A549 (cell line): ENCODE measurements around the gene GRIP1. TPM values are rescaled to one million over a fixed set of nuclear protein-coding genes. Genes with fewer than 3 reads are reported as not detected.

Source experiments
- ATAC-seq, 2 experiments: fragments of 200-7000 bp in 1 of 2; fragments of >200 bp in 1 of 2; cut with Nextera tagmentation in 1 of 2; cut with Tn5 transposase in 1 of 2; 3 replicates each; pipeline versions ENCODE4 v1.8.0 to v1.9.1; 2018 to 2020; ENCODE audit warnings: mild to moderate bottlenecking in 1 of 2, moderate library complexity in 1 of 2
- CTCF ChIA-PET: fragments of 300-600 bp; sonication (Branson Sonifier 250); formaldehyde crosslinking; extraction: SDS; loops from one replicate; lab custom pipeline; 2021; ENCODE audit warnings: antibody characterized with exemption, inconsistent platforms; lab: Yijun Ruan, JAX
- POLR2A ChIA-PET: fragments of 350-600 bp; formaldehyde crosslinking; extraction: SDS; loops from one replicate; lab custom pipeline; 2021; ENCODE audit warnings: antibody characterized with exemption, inconsistent platforms; lab: Yijun Ruan, JAX
- DNase-seq, 2 experiments: peaks; one replicate each; pipeline versions ENCODE4 v3.0.0 to v3.0.0-alpha.2; 2011 to 2016; ENCODE audit warnings: low read depth in 1 of 2, low spot score in 1 of 2
- FAIRE-seq: peaks from 2 replicates; lab custom pipeline; 2011; peaks lifted over from hg19 to GRCh38; lab: Jason Lieb, UNC
- H3K27ac ChIP-seq, 2 experiments: fragments of >200 bp; sonication (Bioruptor Twin); formaldehyde crosslinking; 3 replicates each; pipeline ENCODE4 v1.5.1; 2016 to 2017
- H3K4me1 ChIP-seq: fragments of >200 bp; sonication (Bioruptor Twin); formaldehyde crosslinking; 3 replicates; pipeline ENCODE4 v1.6.1; 2016
- H3K4me2 ChIP-seq: fragments of >200 bp; sonication (Bioruptor Twin); formaldehyde crosslinking; 3 replicates; pipeline ENCODE4 v1.6.1; 2016
- H3K4me3 ChIP-seq: fragments of >200 bp; sonication (Bioruptor Twin); formaldehyde crosslinking; 3 replicates; pipeline ENCODE4 v1.5.1; 2016
- H3K9me3 ChIP-seq: fragments of >200 bp; sonication (Bioruptor Twin); formaldehyde crosslinking; 3 replicates; pipeline ENCODE4 v1.6.1; 2016
- BHLHE40 ChIP-seq: IDR thresholded peaks from 2 replicates; pipeline ENCODE4 v1.6.1; 2012; ENCODE audit warnings: low read depth, low read length, inconsistent platforms
- CBX8 ChIP-seq: fragments of 200-600 bp; sonication (generic); IDR thresholded peaks from 2 replicates; pipeline ENCODE4 v1.6.1; 2016
- CEBPB ChIP-seq, 2 experiments: fragments of >200 bp in 1 of 2; sonication (Bioruptor Twin) in 1 of 2; formaldehyde crosslinking in 1 of 2; IDR thresholded peaks; 2 replicates each; pipeline ENCODE4 v1.6.1; 2012 to 2016
- CTCF ChIP-seq: fragments of >200 bp; sonication (Bioruptor Twin); formaldehyde crosslinking; IDR thresholded peaks from 3 replicates; pipeline ENCODE4 v1.5.1; 2016
- E2F6 ChIP-seq: IDR thresholded peaks from 2 replicates; pipeline ENCODE4 v1.6.1; 2012; ENCODE audit warnings: low read depth, borderline replicate concordance
- EHF ChIP-seq: fragments of 250-450 bp; sonication (Bioruptor Pico); IDR thresholded peaks from 2 replicates; pipeline ENCODE4 v1.5.0; 2020; ENCODE audit warnings: mild to moderate bottlenecking
- EHMT2 ChIP-seq: fragments of 200-600 bp; sonication (generic); IDR thresholded peaks from 2 replicates; pipeline ENCODE4 v1.6.1; 2016; ENCODE audit warnings: antibody characterized with exemption, low read depth, mild to moderate bottlenecking, moderate library complexity
- ESRRA ChIP-seq: fragments of 150-350 bp; IDR thresholded peaks from 2 replicates; pipeline ENCODE4 v1.6.1; 2014; ENCODE audit warnings: mild to moderate bottlenecking, low read length, borderline replicate concordance
- FOXS1 ChIP-seq: fragments of 250-450 bp; sonication (Bioruptor Pico); IDR thresholded peaks from 2 replicates; pipeline ENCODE4 v1.5.0; 2020; ENCODE audit warnings: mild to moderate bottlenecking, moderate library complexity
- GATA3 ChIP-seq: IDR thresholded peaks from 2 replicates; pipeline ENCODE4 v1.6.1; 2012; ENCODE audit warnings: borderline replicate concordance
- HDAC2 ChIP-seq: fragments of 200-600 bp; sonication (generic); IDR thresholded peaks from 2 replicates; pipeline ENCODE4 v1.6.1; 2016
- HOXA7 ChIP-seq: fragments of 250-450 bp; sonication (Bioruptor Pico); IDR thresholded peaks from 2 replicates; pipeline ENCODE4 v1.5.0; 2020; ENCODE audit warnings: mild to moderate bottlenecking, moderate library complexity
- HOXB13 ChIP-seq: fragments of 250-450 bp; sonication (Bioruptor Pico); IDR thresholded peaks from 2 replicates; pipeline ENCODE4 v1.5.0; 2020; ENCODE audit warnings: low read depth, mild to moderate bottlenecking, moderate library complexity
- HOXB5 ChIP-seq: fragments of 250-450 bp; sonication (Bioruptor Pico); IDR thresholded peaks from 2 replicates; pipeline ENCODE4 v1.5.0; 2020; ENCODE audit warnings: mild to moderate bottlenecking, moderate library complexity
- JUN ChIP-seq, 2 experiments: fragments of >200 bp; sonication (Bioruptor Twin); formaldehyde crosslinking; IDR thresholded peaks; 2 replicates in 1 of 2; 3 replicates in 1 of 2; pipeline ENCODE4 v1.6.1; 2016 to 2017
- KDM5A ChIP-seq: fragments of 200-600 bp; sonication (generic); IDR thresholded peaks from 2 replicates; pipeline ENCODE4 v1.6.1; 2016; ENCODE audit warnings: antibody characterized with exemption, mild to moderate bottlenecking
- MAFK ChIP-seq: fragments of 450-650 bp; IDR thresholded peaks from 2 replicates; pipeline ENCODE4 v1.6.1; 2014; ENCODE audit not compliant: partially characterized antibody
- NFE2L2 ChIP-seq: fragments of 150-350 bp; conservative IDR thresholded peaks from 2 replicates; pipeline ENCODE4 v1.6.1; 2014; ENCODE audit warnings: low read length
- NR3C1 ChIP-seq: fragments of >200 bp; sonication (Bioruptor Twin); formaldehyde crosslinking; IDR thresholded peaks from 3 replicates; pipeline ENCODE4 v1.6.1; 2017
- RFX5 ChIP-seq: fragments of 450-650 bp; IDR thresholded peaks from 2 replicates; pipeline ENCODE4 v1.7.1; 2014; ENCODE audit warnings: antibody characterized with exemption, mild to moderate bottlenecking, moderate library complexity
- SREBF2 ChIP-seq: fragments of 450-650 bp; IDR thresholded peaks from 2 replicates; pipeline ENCODE4 v1.6.1; 2014; ENCODE audit warnings: mild to moderate bottlenecking, moderate library complexity
- ZC3H11A ChIP-seq: fragments of 450-650 bp; IDR thresholded peaks from 2 replicates; pipeline ENCODE4 v1.6.1; 2014; ENCODE audit warnings: antibody characterized with exemption, mild to moderate bottlenecking
- ZFP36 ChIP-seq: fragments of 450-650 bp; IDR thresholded peaks from 2 replicates; pipeline ENCODE4 v1.6.1; 2014; ENCODE audit warnings: borderline replicate concordance; ENCODE audit not compliant: partially characterized antibody
- WGBS: methylation state at CpG from one replicate; pipeline ENCODE4 v1.1.6; 2017; ENCODE audit errors: missing lambda C conversion rate; 5-methylcytosine and 5-hydroxymethylcytosine counted together
- polyA plus RNA-seq, 4 experiments: library from polyadenylated mRNA; depleted of rRNA in 3 of 4; stranded (reverse); fragments of >200 nt; fragmentation: RNase III in 1 of 4; extraction: RNeasy Plus Mini Kit Qiagen cat#74134 plus additional on column Dnase treatment in 1 of 4; gene quantifications; 2 replicates in 3 of 4; 3 replicates in 1 of 4; pipeline ENCODE4 v1.2.3, GENCODE V29; 2011 to 2017
- TF ChIP-seq, protein P1 (sequence below): IDR thresholded peaks from 2 replicates; pipeline ENCODE4 v1.6.1; 2012
- TF ChIP-seq, protein P2 (sequence below): fragments of 200-600 bp; sonication (generic); IDR thresholded peaks from 2 replicates; pipeline ENCODE4 v1.6.1; 2016; ENCODE audit warnings: antibody characterized with exemption, mild to moderate bottlenecking, moderate library complexity
- TF ChIP-seq, protein P3 (sequence below): IDR thresholded peaks from 2 replicates; pipeline ENCODE4 v1.6.1; 2012

Gene GRIP1
- polyA plus RNA-seq, 2 of the 4 experiments (the other 2 are of a cell fraction) = 4.6 to 5.8 TPM

DNA sequence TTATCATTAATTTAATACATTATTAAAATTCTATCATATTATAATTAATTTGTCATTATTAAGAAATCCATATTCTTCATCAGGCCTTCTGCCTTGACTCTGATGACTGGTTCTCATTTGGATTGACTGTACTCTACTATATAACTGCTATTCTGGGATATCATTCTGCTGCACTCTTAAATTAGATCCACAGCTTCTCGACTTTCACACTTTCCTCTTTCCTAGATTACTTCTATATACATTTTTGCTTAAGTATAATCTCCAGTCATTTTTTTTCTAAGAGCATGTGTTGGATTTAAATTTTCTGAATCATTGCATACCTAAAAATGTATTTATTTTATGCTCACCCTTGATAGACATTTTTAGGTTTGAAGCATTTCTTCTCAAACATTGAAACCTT lies 12.4 kb downstream of the GRIP1 start:
- FAIRE-seq = no peak
- POLR2A ChIA-PET = no interaction called here

DNA sequence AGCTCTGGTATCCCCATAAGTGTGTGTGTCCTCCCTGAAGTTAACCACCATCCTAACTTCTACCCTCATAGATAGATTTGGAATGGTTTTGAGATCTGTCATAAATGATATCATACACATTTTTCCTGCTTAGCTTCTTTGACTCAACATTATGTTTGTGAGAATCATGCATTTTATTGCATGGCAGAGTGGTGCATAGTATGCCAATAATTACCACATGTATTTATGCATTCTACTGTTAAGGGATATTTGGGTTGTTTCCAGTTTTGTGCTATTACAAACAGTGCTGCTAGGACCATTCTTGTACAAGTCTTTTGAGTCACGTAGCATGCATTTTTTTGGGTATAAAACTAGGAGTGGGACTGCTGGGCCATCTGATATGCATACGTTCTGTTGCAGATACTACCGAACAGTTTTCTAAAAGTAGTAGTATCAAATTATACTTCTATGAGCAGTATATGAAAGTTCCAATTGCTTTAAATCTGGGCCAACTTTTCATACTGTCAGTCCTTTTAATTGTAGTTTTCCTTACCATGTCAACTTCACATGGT lies 13.4 kb downstream of the GRIP1 start:
- Histone ChIP-seq H3K9me3 (no peaks in the 10 kb centered on the region), H3K4me1 (no peaks in the 10 kb centered on the region), H3K4me2 (no peak overlapping the region), H3K27ac (no peak overlapping the region), H3K4me3 (no peak overlapping the region)
- TF ChIP-seq HOXB5 (CRISPR knock-in tag) (no peak), EHMT2 (no peak), JUN (IDR thresholded peaks at IDR 0.05) (no peak), CEBPB (IDR thresholded peaks at IDR 0.05) (no peak), ZFP36 (no peak), SREBF2 (no peak), MAFK (no peak), CTCF (no peak), KDM5A (no peak), GATA3 (no peak), HDAC2 (no peak), ZC3H11A (no peak), HOXA7 (CRISPR knock-in tag) (no peak)
- TF ChIP-seq, protein P1, sequence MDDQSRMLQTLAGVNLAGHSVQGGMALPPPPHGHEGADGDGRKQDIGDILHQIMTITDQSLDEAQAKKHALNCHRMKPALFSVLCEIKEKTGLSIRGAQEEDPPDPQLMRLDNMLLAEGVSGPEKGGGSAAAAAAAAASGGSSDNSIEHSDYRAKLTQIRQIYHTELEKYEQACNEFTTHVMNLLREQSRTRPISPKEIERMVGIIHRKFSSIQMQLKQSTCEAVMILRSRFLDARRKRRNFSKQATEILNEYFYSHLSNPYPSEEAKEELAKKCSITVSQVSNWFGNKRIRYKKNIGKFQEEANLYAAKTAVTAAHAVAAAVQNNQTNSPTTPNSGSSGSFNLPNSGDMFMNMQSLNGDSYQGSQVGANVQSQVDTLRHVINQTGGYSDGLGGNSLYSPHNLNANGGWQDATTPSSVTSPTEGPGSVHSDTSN = no peak
- TF ChIP-seq, protein P2, sequence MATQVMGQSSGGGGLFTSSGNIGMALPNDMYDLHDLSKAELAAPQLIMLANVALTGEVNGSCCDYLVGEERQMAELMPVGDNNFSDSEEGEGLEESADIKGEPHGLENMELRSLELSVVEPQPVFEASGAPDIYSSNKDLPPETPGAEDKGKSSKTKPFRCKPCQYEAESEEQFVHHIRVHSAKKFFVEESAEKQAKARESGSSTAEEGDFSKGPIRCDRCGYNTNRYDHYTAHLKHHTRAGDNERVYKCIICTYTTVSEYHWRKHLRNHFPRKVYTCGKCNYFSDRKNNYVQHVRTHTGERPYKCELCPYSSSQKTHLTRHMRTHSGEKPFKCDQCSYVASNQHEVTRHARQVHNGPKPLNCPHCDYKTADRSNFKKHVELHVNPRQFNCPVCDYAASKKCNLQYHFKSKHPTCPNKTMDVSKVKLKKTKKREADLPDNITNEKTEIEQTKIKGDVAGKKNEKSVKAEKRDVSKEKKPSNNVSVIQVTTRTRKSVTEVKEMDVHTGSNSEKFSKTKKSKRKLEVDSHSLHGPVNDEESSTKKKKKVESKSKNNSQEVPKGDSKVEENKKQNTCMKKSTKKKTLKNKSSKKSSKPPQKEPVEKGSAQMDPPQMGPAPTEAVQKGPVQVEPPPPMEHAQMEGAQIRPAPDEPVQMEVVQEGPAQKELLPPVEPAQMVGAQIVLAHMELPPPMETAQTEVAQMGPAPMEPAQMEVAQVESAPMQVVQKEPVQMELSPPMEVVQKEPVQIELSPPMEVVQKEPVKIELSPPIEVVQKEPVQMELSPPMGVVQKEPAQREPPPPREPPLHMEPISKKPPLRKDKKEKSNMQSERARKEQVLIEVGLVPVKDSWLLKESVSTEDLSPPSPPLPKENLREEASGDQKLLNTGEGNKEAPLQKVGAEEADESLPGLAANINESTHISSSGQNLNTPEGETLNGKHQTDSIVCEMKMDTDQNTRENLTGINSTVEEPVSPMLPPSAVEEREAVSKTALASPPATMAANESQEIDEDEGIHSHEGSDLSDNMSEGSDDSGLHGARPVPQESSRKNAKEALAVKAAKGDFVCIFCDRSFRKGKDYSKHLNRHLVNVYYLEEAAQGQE = no peak
- TF ChIP-seq, protein P3, sequence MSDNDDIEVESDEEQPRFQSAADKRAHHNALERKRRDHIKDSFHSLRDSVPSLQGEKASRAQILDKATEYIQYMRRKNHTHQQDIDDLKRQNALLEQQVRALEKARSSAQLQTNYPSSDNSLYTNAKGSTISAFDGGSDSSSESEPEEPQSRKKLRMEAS = no peak
- ChIA-PET CTCF (no interaction called here), POLR2A (no interaction called here)
- no peak for FAIRE-seq
- 51% methylated on average over 3 of the region's 3 CpGs for WGBS
- no peak for ATAC-seq
- no peak for DNase-seq

More for the DNA sequence above, 12.4 kb downstream of the GRIP1 start:
- 4% methylated on average over 1 of the region's 1 CpG for WGBS
- no peak overlapping the region for H3K4me3 ChIP-seq
- TF ChIP-seq FOXS1 (CRISPR knock-in tag) (no peak), HOXA7 (CRISPR knock-in tag) (no peak)
- no peaks in the 10 kb centered on the region for H3K4me1 ChIP-seq
- CTCF ChIA-PET = interaction anchor here (0.8 to 1.0 kb wide), 2 partner anchors 28 to 522 kb away, joined by 3 read pairs; no protein-coding TSS in a partner anchor
- H3K9me3 ChIP-seq = no peaks in the 10 kb centered on the region
- DNase-seq (no peak), ATAC-seq (no peak)
- H3K4me2 ChIP-seq = no peak overlapping the region
- no peak overlapping the region for H3K27ac ChIP-seq

DNA sequence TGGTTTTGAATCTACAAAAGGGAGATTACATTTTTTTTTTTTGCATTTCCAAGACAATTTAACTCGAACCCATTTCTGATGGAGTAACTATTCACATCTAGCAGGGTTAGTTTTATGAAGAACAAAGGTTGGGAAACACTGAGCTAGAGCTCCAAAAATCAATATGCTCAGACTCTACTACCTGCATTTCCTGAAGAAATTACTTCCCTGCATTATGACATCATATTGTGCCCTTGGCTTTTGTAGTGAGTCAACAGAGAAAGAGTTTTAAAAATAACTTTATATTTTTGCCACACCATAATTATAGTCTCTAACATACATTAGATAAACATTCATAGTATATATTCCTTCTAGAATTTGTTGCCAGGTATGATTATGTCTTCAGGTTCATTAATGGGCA lies 14.8 kb downstream of the GRIP1 start:
- Histone ChIP-seq H3K9me3 (no peaks in the 10 kb centered on the region), H3K4me3 (no peak overlapping the region), H3K27ac (no peak overlapping the region), H3K4me1 (no peaks in the 10 kb centered on the region), H3K4me2 (no peak overlapping the region)
- DNase-seq (no peak), ATAC-seq (no peak), FAIRE-seq (no peak)
- WGBS = 4% methylated on average over 1 of the region's 1 CpG
- TF ChIP-seq BHLHE40 = no peak
- TF ChIP-seq HOXB13 = no peak
- no peak for TF ChIP-seq E2F6
- TF ChIP-seq CBX8 = no peak
- TF ChIP-seq HDAC2 = no peak
- TF ChIP-seq EHF (CRISPR knock-in tag) = no peak
- TF ChIP-seq NR3C1 = no peak
- TF ChIP-seq ESRRA = no peak
- TF ChIP-seq RFX5 = no peak
- TF ChIP-seq GATA3 = no peak
- TF ChIP-seq NFE2L2 = no peak
- no peak for TF ChIP-seq HOXA7 (CRISPR knock-in tag)
- POLR2A ChIA-PET = no interaction called here
- CTCF ChIA-PET = interaction anchor here (0.8 kb wide), 1 partner anchor 25 kb away, joined by 3 read pairs; no protein-coding TSS in a partner anchor
